Stimulated activated CD4-positive, alpha-beta T cell treated with anti-CD3 and anti-CD28 coated beads, Interleukin-1b, Interleukin-23, amount 100 ng/mL, for 4 hours (primary cell): ENCODE measurements around the gene DNAJC21.

ENCODE experiments used
- DNase-seq, 2 donors: peaks; one replicate each; pipeline ENCODE4 v3.0.0-alpha.2; 2020; ENCODE audit warnings: low read depth in 2 of 2

DNAJC21 gene

DNA sequence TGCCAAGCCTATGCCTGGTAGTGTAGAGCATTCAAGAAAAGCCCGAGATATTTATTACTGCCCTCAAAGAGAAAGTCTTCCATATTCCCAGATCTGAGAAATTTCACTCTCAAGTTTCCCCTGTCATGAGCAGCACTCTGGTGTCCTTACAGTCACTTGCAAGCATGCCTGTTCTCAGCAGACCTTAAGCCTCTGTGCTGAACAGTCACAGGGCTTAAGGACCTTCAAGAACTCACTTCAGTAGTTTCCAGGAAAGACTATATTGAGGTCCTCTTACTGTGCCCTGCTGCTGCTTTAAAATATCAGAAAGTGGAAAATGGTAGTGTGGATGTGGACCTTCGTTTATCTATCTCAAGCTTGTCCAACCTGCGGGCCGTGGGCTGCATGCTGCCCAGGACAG is 53.5 kb downstream of the DNAJC21 start:
- DNase-seq = no peak

DNA sequence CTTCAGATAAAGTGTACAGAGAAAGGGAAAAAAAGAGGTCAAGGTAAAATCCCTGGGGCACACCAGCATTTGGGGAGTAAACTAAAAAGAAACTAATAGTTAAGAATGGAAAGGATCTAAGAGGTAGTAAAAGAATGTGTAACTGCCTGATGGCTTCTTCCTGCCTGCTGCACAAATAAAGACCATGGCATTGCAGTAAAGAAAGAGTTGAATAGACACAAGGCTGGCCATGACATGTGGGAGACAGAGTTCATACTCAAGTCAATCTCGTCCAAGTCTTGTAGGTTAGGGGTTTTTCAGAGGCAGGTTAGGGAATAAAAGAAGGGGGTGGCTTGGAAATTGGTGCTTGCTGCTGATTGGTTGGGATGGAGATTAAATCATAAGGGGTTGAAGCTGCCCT is 57.6 kb downstream of the DNAJC21 start:
- no peak for DNase-seq

DNA sequence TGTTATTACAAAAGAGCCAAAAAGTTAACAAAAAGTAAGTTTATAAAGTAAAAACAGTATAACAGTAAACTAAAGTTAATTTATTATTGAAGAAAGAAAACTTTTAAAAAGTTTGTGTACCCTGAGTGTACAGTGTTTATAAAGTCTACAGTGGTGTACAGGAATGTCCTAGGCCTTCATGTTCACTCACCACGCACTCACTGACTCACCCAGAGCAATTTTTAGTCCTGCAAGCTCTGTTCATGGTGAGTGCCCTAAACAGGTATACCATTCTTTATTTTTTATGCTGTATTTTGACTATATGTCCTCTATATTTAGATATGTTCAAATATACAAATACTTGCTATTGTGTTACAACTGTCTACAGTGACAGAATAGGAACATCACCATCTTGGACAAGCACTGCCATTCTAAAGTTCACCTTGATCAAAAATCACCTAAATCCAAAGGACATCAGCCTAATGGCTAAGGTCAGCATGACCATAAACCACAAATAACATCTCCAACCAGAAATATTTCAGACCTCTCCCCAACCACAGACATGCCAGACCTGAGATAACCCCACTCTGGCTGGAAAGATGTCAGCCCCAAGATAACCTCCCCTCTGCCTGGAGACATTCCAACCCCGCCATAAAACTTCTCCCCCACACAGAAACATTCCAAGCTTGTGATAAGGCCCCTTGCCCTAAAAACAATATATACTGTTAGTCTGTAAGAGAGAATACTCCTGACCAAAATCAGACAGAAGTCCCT is 62.3 kb downstream of the DNAJC21 start:
- no peak for DNase-seq

DNA sequence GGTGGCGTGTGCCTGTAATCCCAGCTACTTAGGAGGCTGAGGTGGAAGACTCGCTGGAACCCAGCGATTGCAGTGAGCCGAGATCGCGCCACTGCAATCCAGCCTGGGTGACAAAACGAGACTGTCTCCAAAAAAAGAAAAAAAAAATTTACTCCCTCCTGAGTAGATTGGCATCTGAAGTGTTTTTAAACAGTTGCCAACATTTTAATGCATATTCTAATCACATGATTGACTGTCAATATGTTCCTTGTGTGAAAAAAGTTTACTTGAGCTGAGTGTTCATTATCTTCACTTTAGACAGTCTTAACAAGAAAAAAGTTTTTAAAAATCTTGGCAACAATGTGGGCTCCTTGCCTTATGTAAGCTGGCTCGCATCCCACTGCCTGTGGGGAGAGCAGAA is 64.6 kb downstream of the DNAJC21 start:
- no peak for DNase-seq

DNA sequence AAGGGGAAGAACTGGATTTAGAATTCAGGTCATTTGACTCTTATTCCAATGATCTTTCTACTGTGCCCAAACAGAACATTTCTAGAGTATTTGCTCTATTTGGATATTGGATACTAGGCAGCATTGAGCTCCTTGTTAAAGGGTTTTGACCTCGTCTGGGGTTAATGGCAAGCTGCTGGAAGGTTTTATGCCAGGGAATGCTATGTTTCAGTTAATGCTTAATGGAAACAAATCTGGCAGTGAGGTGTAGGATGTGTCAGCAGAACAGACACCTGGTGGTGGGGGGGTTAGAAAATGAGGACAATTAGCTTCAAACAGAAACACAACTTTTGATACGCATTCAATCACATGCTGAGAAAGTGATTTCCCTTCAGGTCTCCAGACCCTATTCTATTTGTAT is 66.9 kb downstream of the DNAJC21 start:
- DNase-seq = no peak

DNA sequence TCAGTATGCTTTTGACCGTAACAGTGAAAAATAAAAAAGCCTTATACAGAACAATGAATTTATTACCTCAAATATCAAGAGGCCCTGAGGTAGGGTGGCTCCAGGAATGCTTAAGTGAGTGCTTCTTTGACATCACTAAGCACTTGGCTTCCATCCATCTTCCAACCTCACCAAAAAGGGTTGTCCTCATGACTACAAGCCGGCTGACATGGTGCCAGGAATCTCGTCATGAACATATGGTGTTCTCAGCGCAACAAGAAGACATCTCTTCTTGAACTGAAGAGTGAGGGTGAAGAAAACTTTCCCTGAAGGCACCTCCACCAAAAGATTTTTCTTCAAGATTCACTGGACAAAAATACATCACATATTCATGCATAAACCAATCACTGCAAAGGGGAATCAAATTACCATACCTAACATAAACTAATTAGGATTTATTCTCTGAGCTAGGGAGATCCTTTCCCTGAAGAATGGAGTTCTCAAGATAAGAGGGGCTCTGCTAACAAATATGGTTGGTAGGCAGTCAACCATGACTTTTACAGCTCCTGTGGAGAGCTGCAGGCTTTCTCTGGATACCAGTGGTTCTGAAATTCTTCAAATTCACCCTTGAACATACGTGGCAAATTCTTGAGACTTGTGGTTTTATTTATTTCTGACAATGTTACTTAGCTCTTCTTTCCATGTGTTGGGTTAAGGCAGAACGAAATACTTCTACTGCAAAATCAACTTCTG is 68.9 kb downstream of the DNAJC21 start:
- no peak for DNase-seq

DNA sequence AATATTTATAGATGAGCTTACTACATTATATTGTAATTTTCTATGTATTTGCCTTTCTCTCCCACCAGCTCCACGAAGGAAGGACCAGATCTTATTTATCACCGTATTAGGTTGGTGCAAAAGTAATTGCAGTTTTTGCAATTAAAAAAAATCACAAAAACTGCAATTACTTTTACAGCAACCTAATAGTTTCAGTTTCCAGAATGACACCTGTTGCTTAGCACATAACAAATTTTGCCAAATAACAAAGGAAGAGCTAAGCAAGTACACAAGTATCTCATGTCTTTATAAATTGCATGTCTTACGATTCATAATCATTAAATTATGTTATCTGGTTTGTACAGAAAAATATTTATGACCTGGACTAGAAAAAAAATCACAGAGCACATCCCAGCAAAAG is 72.5 kb downstream of the DNAJC21 start:
- no peak for DNase-seq

DNA sequence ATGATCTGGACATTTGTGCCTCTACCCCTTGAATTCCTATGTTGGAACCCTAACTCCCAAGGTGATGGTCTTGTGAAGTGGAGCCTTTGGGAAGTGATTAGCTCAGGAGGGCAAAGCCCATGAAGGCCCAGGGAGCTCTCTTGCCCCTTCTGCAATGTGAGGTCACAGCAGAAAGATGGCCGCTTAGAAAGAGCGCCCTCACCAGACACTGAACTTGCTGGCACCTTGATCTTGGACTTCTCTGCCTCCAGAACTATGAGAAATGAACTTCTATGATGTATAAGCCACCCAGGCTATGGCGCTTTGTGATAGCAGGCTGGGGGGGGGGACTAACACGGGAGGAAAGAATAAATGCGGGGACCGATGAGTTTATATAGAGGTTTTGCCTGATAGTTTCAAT is 73.1 kb downstream of the DNAJC21 start:
- no peak for DNase-seq

DNA sequence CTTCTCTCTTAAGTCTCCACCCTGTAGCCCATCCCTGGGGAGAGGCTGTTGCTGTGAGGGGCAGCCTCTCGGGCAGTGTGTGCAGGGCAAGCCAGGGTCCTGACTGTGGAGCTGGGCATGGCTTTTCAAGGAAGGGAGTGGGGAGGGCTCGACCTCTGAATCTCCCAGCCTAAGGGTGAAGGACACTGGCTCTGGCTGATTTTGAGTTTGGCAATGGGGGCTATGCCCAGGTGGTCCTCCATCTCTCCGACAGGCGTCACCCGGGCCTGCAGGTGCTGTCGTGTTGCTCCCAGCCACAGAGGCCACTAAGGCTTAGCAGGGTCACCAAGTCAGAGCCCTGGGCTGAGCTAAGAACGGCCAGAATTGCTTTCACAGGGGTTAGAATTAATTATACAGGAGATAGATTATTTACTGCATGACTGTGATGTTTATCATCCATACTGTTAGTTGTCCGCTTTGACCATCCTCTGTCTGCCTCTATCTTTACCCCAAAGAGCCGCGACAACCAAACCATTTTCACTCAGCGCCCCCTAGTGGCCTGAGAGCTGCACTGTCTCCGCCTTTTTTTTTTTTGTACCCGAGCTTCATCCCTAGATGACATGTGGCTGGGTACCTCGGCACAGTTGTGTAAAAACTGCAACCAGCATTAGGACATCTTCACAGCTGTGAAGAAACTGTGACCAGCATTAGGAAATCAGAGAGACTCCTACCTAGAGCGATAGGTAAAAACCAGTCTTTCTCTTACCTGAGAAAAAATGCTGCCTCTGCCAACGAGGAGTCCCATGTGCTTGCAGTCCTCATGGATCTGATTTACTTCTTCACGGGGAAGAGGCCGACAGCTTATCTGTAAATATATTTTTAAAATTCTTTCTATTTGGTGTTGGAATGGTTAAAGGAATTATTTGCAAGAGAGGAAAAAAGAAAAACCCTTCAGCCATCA is 73.9 kb downstream of the DNAJC21 start:
- peak; percentile 43 to 49 for DNase-seq

DNA sequence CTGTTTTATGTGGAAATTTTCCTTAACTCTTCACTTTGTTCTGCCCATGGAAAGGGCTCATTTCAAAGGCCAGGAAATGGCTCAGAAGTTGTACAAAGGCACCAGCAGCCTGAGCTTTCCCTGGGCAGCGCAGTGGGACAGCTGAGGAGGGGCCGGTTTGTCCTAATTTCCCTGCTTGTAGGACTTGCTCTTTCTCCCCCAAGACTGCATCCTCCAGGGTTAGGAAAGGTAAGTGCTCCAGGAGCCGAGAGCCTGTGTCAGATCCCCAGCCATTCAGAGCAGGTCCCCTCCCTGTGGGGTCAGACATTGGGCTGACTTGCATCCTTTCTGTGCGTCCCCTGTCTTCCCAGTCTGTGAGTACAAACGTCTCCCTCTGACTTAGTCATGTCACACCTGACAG is 74.8 kb downstream of the DNAJC21 start:
- DNase-seq = no peak

DNA sequence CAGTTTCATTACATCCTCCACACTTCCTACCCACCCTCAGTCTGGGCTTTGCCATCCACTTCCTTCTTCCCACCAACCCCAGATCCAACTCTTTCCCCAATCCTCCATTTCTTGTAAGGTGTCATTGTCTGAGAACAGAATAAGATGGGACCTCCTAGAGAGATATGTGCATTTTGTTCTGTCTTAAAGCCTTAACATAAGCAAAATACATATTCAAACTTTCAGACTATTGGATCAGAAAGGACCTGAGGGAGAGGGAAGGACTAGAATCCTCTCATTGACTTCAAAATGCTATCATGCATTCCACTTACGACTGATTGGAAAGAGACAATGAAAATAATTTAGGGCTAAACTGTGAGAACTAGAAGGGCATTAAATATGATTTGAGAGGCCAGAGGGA is 75.4 kb downstream of the DNAJC21 start:
- no peak for DNase-seq
